ENCODE data around the gene NDFIP1. TPM values are rescaled to one million over a fixed set of nuclear protein-coding genes. Genes with fewer than 3 reads are reported as not detected.

The NDFIP1 gene
- total RNA-seq, 1 experiment from 2014 or later, result 37.8 TPM

GRCh38 chr5:142080248-142080647 lies 28.3 kb upstream of the NDFIP1 start:
- DNase-seq (ENCODE audit: low read depth, low spot score) (no peak), ATAC-seq (no peak)
- ChIA-PET RAD21 (ENCODE audit: low non-redundant PET in 1 of 2, low total read pairs in 2 of 2, uncharacterized antibody in 2 of 2, unreplicated experiment in 2 of 2) (no interaction called here), POLR2A (no interaction called here), CTCF (no interaction called here)
- Histone ChIP-seq H3K4me2 (ENCODE audit: low read length) (no peak overlapping the region), H2AFZ (ENCODE audit: low read depth, low read length, poor library complexity, severe bottlenecking) (no peak overlapping the region), H3K9me2 (ENCODE audit: insufficient read depth) (no peaks in the 10 kb centered on the region), H3K79me2 (ENCODE audit: insufficient read depth, low read length) (no peaks in the 10 kb centered on the region), H3K36me3 (ENCODE audit: control insufficient read depth in 1 of 2, insufficient read depth in 2 of 2, low read length in 2 of 2) (no peaks in the 10 kb centered on the region), H3K9ac (ENCODE audit: low read length) (no peak overlapping the region), H3K27me3 (ENCODE audit: insufficient read depth, low read length) (no peaks in the 10 kb centered on the region), H3K27ac (ENCODE audit: low read depth, low read length) (no peak overlapping the region), H3K4me3 (replicated peaks in 1 of 2; ENCODE audit: low read depth in 1 of 2, low read length in 2 of 2) (no peak overlapping the region), H4K20me1 (ENCODE audit: insufficient read depth) (no peaks in the 10 kb centered on the region), H3K4me1 (ENCODE audit: control insufficient read depth in 1 of 2, insufficient read depth in 2 of 2, low read length in 2 of 2) (no peaks in the 10 kb centered on the region), H3K9me3 (ENCODE audit: control insufficient read depth in 1 of 2, insufficient read depth in 1 of 2, low read depth in 1 of 2, low read length in 2 of 2) (no peaks in the 10 kb centered on the region)
- TF ChIP-seq CBX3 (IDR thresholded peaks at IDR 0.05; ENCODE audit: low read depth) (no peak), SP1 (IDR thresholded peaks at IDR 0.05; ENCODE audit: low read depth) (no peak), EGR1 (IDR thresholded peaks at IDR 0.05; ENCODE audit: low read depth) (no peak), POLR2AphosphoS5 (IDR thresholded peaks at IDR 0.05; ENCODE audit: low read depth, low read length) (no peak), EZH2phosphoT487 (IDR thresholded peaks at IDR 0.05; ENCODE audit: borderline replicate concordance) (no peak), TCF7L2 (IDR thresholded peaks at IDR 0.05; ENCODE audit: borderline replicate concordance, extremely low read depth, insufficient read depth, insufficient read length) (no peak), CEBPB (IDR thresholded peaks at IDR 0.05; ENCODE audit: low read depth) (no peak), CTCF (IDR thresholded peaks at IDR 0.05 in 2 of 3, conservative IDR thresholded peaks at IDR 0.05 in 1 of 3; ENCODE audit: borderline replicate concordance in 1 of 3, insufficient read depth in 1 of 3, low read depth in 2 of 3, low read length in 2 of 3) (no peak), RAD21 (IDR thresholded peaks at IDR 0.05; ENCODE audit: low read depth) (no peak)
- TF ChIP-seq, protein P1, sequence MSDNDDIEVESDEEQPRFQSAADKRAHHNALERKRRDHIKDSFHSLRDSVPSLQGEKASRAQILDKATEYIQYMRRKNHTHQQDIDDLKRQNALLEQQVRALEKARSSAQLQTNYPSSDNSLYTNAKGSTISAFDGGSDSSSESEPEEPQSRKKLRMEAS (IDR thresholded peaks at IDR 0.05), result no peak
- BruUV-seq (replicated peaks), result no TSS peak
- intact Hi-C loops (cut with micrococcal nuclease), result no loop called here

Data from HCT116 (cell line).